ENCODE measurements around the gene SLC50A1. TPM values are rescaled to one million over a fixed set of nuclear protein-coding genes. Genes with fewer than 3 reads are reported as not detected.
A peak's percentile ranks its signal among the peaks of the same experiment; 100 is the strongest.

The SLC50A1 gene
- total RNA-seq, 1 donor from 2014 or later: 43.9 TPM

DNA sequence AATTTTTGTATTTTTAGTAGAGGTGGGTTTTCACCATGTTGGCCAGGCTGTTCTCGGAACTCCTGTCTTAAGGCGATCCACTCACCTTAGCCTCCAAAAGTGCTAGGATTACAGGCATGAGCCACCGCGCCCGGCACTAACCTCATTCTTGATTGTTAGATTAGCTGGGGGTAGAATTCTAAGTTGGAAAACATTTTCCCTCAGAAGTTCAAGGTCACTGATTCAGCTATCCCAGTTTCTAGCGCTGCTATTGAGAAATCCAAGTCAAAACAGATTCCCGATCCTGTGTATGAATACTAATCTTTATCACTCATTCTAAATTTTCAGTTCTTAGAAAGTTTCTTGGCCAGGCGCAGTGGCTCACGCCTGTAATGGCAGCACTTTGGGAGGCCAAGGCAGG lies 32.3 kb upstream of the SLC50A1 start:
- Mint-ChIP-seq H3K27ac (ENCODE audit: unreplicated experiment) (no peak overlapping the region), H3K4me1 (ENCODE audit: unreplicated experiment) (peaks cover 17% of the 10 kb centered on the region), H3K9me3 (ENCODE audit: unreplicated experiment) (no peaks in the 10 kb centered on the region), H3K4me3 (ENCODE audit: unreplicated experiment) (no peak overlapping the region), H3K36me3 (ENCODE audit: low read depth, unreplicated experiment) (no peaks in the 10 kb centered on the region), H3K27me3 (ENCODE audit: unreplicated experiment) (peaks cover 5% of the 10 kb centered on the region)
- DNase-seq (ENCODE audit: low spot score): no peak
- TF ChIP-seq CTCF (IDR thresholded peaks at IDR 0.05; ENCODE audit: unreplicated experiment): no peak

- Mint-ChIP-seq H3K27me3 (ENCODE audit: unreplicated experiment) (peaks cover 7% of the 10 kb centered on the region), H3K36me3 (ENCODE audit: low read depth, unreplicated experiment) (no peaks in the 10 kb centered on the region), H3K9me3 (ENCODE audit: unreplicated experiment) (no peaks in the 10 kb centered on the region), H3K4me3 (ENCODE audit: unreplicated experiment) (no peak overlapping the region), H3K4me1 (ENCODE audit: unreplicated experiment) (peaks cover 21% of the 10 kb centered on the region), H3K27ac (ENCODE audit: unreplicated experiment) (peak overlapping the region; percentile 59)
- no peak for DNase-seq (ENCODE audit: low spot score)
- TF ChIP-seq CTCF (IDR thresholded peaks at IDR 0.05; ENCODE audit: unreplicated experiment): no peak
Measured at GRCh38 chr1:155104605-155105534, 30.8 kb upstream of the SLC50A1 start.

DNA sequence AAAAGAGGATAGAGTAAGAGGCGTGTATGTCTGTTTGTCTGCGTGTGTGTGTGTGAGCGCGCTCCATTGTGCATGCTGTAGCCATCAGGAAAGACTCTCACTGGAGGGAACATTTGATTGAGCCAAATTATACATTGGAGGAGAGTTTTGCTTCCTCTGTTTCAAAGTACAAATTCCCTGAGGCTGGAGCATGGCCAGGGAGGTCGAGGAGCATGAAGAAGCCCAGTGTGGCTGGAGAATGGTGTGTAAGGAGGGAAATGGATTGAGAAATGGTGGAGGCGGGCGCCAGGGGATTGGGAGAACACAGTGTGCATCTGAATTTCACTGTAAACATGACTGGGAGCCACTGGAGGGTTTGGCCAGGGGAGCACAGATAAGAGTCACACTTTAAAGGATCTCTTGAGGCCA lies 30.0 kb upstream of the SLC50A1 start:
- Mint-ChIP-seq H3K36me3 (ENCODE audit: low read depth, unreplicated experiment) (no peaks in the 10 kb centered on the region), H3K4me1 (ENCODE audit: unreplicated experiment) (peaks cover 21% of the 10 kb centered on the region), H3K27me3 (ENCODE audit: unreplicated experiment) (peaks cover 7% of the 10 kb centered on the region), H3K27ac (ENCODE audit: unreplicated experiment) (no peak overlapping the region), H3K4me3 (ENCODE audit: unreplicated experiment) (peak overlapping the region; percentile 9), H3K9me3 (ENCODE audit: unreplicated experiment) (no peaks in the 10 kb centered on the region)
- no peak for TF ChIP-seq CTCF (IDR thresholded peaks at IDR 0.05; ENCODE audit: unreplicated experiment)
- DNase-seq (ENCODE audit: low spot score): no peak

DNA sequence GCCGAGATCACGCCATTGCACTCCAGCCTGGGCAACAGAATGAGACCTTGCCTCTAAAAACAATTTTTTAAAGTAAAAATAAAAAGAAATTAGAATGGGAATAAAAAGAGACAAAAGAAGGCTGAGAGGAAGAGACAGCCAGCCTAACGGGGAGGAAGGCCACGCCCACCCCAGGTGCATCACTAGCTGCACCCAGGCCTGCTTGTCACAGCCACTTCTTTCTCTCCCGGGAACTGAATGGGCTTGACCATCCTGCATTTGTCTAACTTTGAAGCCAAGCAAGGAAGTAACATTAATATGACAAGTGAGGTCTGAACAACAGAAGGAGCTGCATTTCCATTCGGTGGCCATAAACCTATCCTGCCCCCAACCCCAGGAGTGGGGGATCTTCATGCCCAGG lies 28.8 kb upstream of the SLC50A1 start:
- H3K27me3 Mint-ChIP-seq (ENCODE audit: unreplicated experiment): peaks cover 8% of the 10 kb centered on the region
- no peak overlapping the region for H3K4me3 Mint-ChIP-seq (ENCODE audit: unreplicated experiment)
- peaks cover 23% of the 10 kb centered on the region for H3K4me1 Mint-ChIP-seq (ENCODE audit: unreplicated experiment)
- DNase-seq (ENCODE audit: low spot score): no peak
- H3K9me3 Mint-ChIP-seq (ENCODE audit: unreplicated experiment): no peaks in the 10 kb centered on the region
- TF ChIP-seq CTCF (IDR thresholded peaks at IDR 0.05; ENCODE audit: unreplicated experiment): no peak
- no peak overlapping the region for H3K27ac Mint-ChIP-seq (ENCODE audit: unreplicated experiment)
- H3K36me3 Mint-ChIP-seq (ENCODE audit: low read depth, unreplicated experiment): no peaks in the 10 kb centered on the region

Data from endothelial cell (in vitro differentiated cells).